GM21367 (cell line): ENCODE data around the gene MATCAP1.

Source experiments
- ATAC-seq: cut with Tn5 transposase; IDR thresholded peaks from one replicate; pipeline ENCODE4 v1.9.1; 2021; ENCODE audit not compliant: unreplicated experiment

MATCAP1 gene

DNA sequence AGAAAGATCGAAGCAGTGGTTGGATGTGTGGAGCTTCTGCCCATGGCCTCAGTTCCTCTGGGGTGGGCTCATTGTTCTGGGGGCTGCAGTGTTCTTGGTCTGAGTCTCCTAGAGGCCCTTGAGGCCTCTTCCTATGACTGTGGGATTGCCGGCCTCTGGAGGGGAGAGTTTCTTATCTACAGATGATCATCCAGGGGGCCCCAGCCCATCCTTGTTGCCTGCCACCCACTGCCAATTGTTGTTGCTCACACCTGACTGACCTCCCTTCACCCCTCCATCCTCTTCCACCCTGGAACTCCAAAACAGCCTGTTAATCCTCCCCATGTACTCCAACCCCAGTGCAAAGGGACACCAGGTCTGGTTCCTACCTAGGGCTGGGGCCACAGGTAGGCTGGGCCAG is 38.8 kb downstream of the MATCAP1 start:
- ATAC-seq = no peak

- ATAC-seq = no peak
Observed at GRCh38 chr16:67142342-67142741, 41.4 kb downstream of the MATCAP1 start.

DNA sequence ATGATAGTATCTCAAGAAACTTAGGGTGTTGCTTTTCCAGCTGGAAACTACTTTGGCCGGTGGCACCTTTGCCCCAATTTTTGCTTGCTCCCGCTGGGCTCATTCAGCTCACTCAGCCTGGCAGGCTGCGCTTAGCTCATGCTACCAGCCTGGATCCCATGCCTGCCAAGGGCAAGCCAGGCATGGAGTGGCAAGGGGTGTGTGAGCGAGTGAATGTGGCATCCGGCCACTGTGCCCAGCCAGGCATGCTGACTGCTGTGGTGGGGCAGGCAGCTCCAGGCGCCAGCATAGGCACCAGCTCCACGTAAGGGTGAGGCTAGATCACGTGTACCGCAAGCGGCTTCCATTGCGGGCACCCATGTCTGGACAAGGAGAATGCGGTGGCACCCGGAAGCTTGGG is 42.4 kb downstream of the MATCAP1 start:
- ATAC-seq = no peak

- no peak for ATAC-seq
Observed at GRCh38 chr16:67137605-67138004, 46.2 kb downstream of the MATCAP1 start.

- ATAC-seq = no peak
Observed at GRCh38 chr16:67129422-67129821, 54.3 kb downstream of the MATCAP1 start.

DNA sequence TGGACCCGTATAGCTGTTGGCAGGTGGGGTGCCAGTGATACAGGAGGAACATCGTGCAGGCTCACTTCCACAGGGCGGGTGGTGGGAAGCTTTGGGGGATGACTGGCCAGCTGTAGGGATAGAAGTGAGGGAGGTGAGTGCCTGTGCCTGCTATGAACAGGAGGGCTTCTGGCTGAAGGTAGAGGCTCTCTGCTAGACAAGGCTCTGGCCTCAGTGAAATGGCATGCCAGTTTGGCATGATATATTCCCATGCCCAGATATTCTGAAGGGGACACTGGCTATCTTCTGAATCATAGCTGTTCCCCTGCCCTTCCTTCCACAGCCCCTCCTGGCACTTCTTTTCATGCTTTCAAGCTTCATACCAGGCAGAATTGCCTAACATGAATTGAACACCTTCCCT is 54.9 kb downstream of the MATCAP1 start:
- ATAC-seq = no peak

- no peak for ATAC-seq
Observed at GRCh38 chr16:67128417-67128816, 55.3 kb downstream of the MATCAP1 start.
